HEK293 (cell line): ENCODE data around the gene SLC2A4.

ENCODE experiments used
- KLF7 ChIP-seq: fragments of 450-650 bp; formaldehyde crosslinking; IDR thresholded peaks from 2 replicates; pipeline ENCODE4 v1.5.1; 2016; ENCODE audit warnings: missing biosample characterization, missing genetic modification characterization, borderline replicate concordance
- YY2 ChIP-seq: fragments of 450-650 bp; formaldehyde crosslinking; IDR thresholded peaks from 2 replicates; pipeline ENCODE4 v1.5.1; 2016; ENCODE audit warnings: missing biosample characterization, missing genetic modification characterization
- ZNF266 ChIP-seq: fragments of 450-650 bp; formaldehyde crosslinking; IDR thresholded peaks from 2 replicates; pipeline ENCODE4 v1.5.1; 2016; ENCODE audit warnings: missing biosample characterization, missing genetic modification characterization, low read depth
- ZNF274 ChIP-seq, 2 experiments: fragments of 200-500 bp in 1 of 2; fragments of 450-650 bp in 1 of 2; sonication (Bioruptor generic) in 1 of 2; formaldehyde crosslinking in 1 of 2; IDR thresholded peaks; 2 replicates each; pipeline versions ENCODE4 v1.5.1 to v1.6.1; 2014 to 2016; ENCODE audit warnings: borderline replicate concordance in 1 of 2, inconsistent platforms in 1 of 2, low read length in 1 of 2, missing biosample characterization in 1 of 2, missing genetic modification characterization in 1 of 2
- ZNF660 ChIP-seq: fragments of 450-650 bp; IDR thresholded peaks from 2 replicates; pipeline ENCODE4 v1.5.1; 2018; ENCODE audit warnings: missing biosample characterization, mild to moderate bottlenecking, missing genetic modification characterization
- TF ChIP-seq, protein P1 (sequence below): fragments of 450-650 bp; formaldehyde crosslinking; IDR thresholded peaks from 2 replicates; pipeline ENCODE4 v1.5.1; 2016; ENCODE audit warnings: missing biosample characterization, missing genetic modification characterization

DNA sequence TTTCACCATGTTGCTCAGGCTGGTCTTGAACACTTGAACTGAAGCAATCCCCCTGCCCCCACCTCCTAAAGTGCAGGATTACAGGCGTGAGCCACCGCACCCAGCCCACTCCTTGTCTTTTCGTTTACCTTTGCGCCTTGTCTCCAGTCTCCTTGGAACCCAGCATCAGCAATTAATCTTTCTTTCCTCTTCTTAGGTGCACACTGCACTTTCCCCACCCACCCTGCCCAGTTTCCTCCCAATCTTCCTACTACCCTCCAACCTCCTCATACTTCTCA is 17.8 kb upstream of the SLC2A4 start:
- TF ChIP-seq ZNF274 (IDR thresholded peaks at IDR 0.05; ENCODE audit: low read length): no peak
- TF ChIP-seq ZNF274 (tag by site-specific recombination; IDR thresholded peaks at IDR 0.05; ENCODE audit: borderline replicate concordance): no peak
- no peak for TF ChIP-seq ZNF266
- TF ChIP-seq, protein P1, sequence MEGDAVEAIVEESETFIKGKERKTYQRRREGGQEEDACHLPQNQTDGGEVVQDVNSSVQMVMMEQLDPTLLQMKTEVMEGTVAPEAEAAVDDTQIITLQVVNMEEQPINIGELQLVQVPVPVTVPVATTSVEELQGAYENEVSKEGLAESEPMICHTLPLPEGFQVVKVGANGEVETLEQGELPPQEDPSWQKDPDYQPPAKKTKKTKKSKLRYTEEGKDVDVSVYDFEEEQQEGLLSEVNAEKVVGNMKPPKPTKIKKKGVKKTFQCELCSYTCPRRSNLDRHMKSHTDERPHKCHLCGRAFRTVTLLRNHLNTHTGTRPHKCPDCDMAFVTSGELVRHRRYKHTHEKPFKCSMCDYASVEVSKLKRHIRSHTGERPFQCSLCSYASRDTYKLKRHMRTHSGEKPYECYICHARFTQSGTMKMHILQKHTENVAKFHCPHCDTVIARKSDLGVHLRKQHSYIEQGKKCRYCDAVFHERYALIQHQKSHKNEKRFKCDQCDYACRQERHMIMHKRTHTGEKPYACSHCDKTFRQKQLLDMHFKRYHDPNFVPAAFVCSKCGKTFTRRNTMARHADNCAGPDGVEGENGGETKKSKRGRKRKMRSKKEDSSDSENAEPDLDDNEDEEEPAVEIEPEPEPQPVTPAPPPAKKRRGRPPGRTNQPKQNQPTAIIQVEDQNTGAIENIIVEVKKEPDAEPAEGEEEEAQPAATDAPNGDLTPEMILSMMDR: no peak
- no peak for TF ChIP-seq YY2
- TF ChIP-seq KLF7 (tag by site-specific recombination): no peak
- no peak for TF ChIP-seq ZNF660 (tag by site-specific recombination)
